Activated effector memory CD4-positive, alpha-beta T cell treated with anti-CD3 and anti-CD28 coated beads, Interleukin-2, amount 50 U/mL, for 16 hours (primary cell): ENCODE measurements around the gene FRMD4A.

Experiments
- DNase-seq: peaks from one replicate; pipeline ENCODE4 v3.0.0-alpha.2; 2020

Gene FRMD4A

GRCh38 chr10:13629116-13629515 lies 701.6 kb downstream of the FRMD4A start:
- no peak for DNase-seq

- no peak for DNase-seq
These were observed 702.1 kb downstream of the FRMD4A start for GRCh38 chr10:13628661-13629060.

- DNase-seq = no peak
These were observed 703.0 kb downstream of the FRMD4A start for GRCh38 chr10:13627459-13628310.

GRCh38 chr10:13624630-13625029 lies 706.1 kb downstream of the FRMD4A start:
- no peak for DNase-seq

- no peak for DNase-seq
These were observed 708.8 kb downstream of the FRMD4A start for GRCh38 chr10:13621931-13622330.

- DNase-seq = no peak
These were observed 713.6 kb downstream of the FRMD4A start for GRCh38 chr10:13617116-13617515.

- no peak for DNase-seq
These were observed 714.9 kb downstream of the FRMD4A start for GRCh38 chr10:13615650-13616300.

- no peak for DNase-seq
These were observed 716.0 kb downstream of the FRMD4A start for GRCh38 chr10:13614530-13615332.

GRCh38 chr10:13613519-13613918 lies 717.2 kb downstream of the FRMD4A start:
- no peak for DNase-seq

- no peak for DNase-seq
These were observed 717.9 kb downstream of the FRMD4A start for GRCh38 chr10:13612654-13613373.

- DNase-seq = no peak
These were observed 722.4 kb downstream of the FRMD4A start for GRCh38 chr10:13608246-13608853.

- no peak for DNase-seq
These were observed 726.2 kb downstream of the FRMD4A start for GRCh38 chr10:13604357-13605040.

GRCh38 chr10:13597909-13598308 lies 732.8 kb downstream of the FRMD4A start:
- DNase-seq = no peak

GRCh38 chr10:13594641-13595040 lies 736.1 kb downstream of the FRMD4A start:
- DNase-seq = no peak
